GM23338 (cell line): ENCODE results near the gene PSG6. TPM values are rescaled to one million over a fixed set of nuclear protein-coding genes. Genes with fewer than 3 reads are reported as not detected.

Experiments used
- polyA plus RNA-seq: library from polyadenylated mRNA; unstranded; fragments of >200 nt; fragmentation: Nextera tagmentation; extraction: Ambion mirVana; gene quantifications from 2 replicates; pipeline ENCODE4 v1.2.1, GENCODE V29; 2016
- total RNA-seq: library from RNA; depleted of rRNA; stranded (reverse); fragments of >200 nt; shearing (Covaris generic); gene quantifications from 2 replicates; pipeline ENCODE4 v1.2.3, GENCODE V29; 2014; rRNA removed

PSG6 gene
- total and polyA plus RNA-seq, 2 experiments from 2014 or later = 0.16 TPM; not detected in 1

Other genes with a start within 250 kb of the PSG6 start
- gene PSG3, start 177.4 kb downstream of the PSG6 start, total RNA-seq = not detected in 2 replicates
- gene PSG3, start 177.4 kb downstream of the PSG6 start, polyA plus RNA-seq = not detected in 2 replicates
- not detected in 2 replicates for gene PSG8, start 152.2 kb downstream of the PSG6 start, total RNA-seq
- gene PSG8, start 152.2 kb downstream of the PSG6 start, polyA plus RNA-seq = 0.32 TPM in 1 of 2 replicates, not detected in the other
- not detected in 2 replicates for gene PSG1, start 38.2 kb downstream of the PSG6 start, total RNA-seq
- gene PSG1, start 38.2 kb downstream of the PSG6 start, polyA plus RNA-seq = not detected in 2 replicates
- not detected in 2 replicates for gene PSG7, start 19.3 kb upstream of the PSG6 start, total RNA-seq
- gene PSG7, start 19.3 kb upstream of the PSG6 start, polyA plus RNA-seq = not detected in 2 replicates
- gene PSG11, start 108.6 kb upstream of the PSG6 start, total RNA-seq = not detected in 2 replicates
- gene PSG11, start 108.6 kb upstream of the PSG6 start, polyA plus RNA-seq = not detected in 2 replicates
- not detected in 2 replicates for gene PSG2, start 164.8 kb upstream of the PSG6 start, total RNA-seq
- not detected in 2 replicates for gene PSG2, start 164.8 kb upstream of the PSG6 start, polyA plus RNA-seq